ENCODE data around the gene EDN2.

GRCh38 chr1:41525891-41526587 lies 41.6 kb upstream of the EDN2 start:
- TF ChIP-seq POLR2AphosphoS5 (IDR thresholded peaks at IDR 0.05) (no peak), POLR2A (IDR thresholded peaks at IDR 0.05) (no peak), EP300 (IDR thresholded peaks at IDR 0.05) (no peak), CTCF (IDR thresholded peaks at IDR 0.05) (no peak)

Measured in gastroesophageal sphincter (tissue), 3 donors.